ENCODE data around the gene GLT1D1. TPM values are rescaled to one million over a fixed set of nuclear protein-coding genes. Genes with fewer than 3 reads are reported as not detected.

Gene GLT1D1
- polyA plus RNA-seq, 3 donors, result 40.6 to 55.6 (median 53.3) TPM

- no peak for TF ChIP-seq CTCF (IDR thresholded peaks at IDR 0.05)
- Histone ChIP-seq H3K9me3 (replicated peaks in 1 of 2; ENCODE audit: control insufficient read depth in 1 of 2, insufficient read depth in 1 of 2, low read length in 2 of 2) (no peaks in the 10 kb centered on the region), H3K36me3 (replicated peaks in 1 of 2; ENCODE audit: control insufficient read depth in 1 of 2, insufficient read depth in 2 of 2, low read length in 2 of 2) (peaks cover 29 to 84% of the 10 kb centered on the region in 2 donors), H3K79me2 (ENCODE audit: insufficient read depth, low read length) (no peaks in the 10 kb centered on the region), H3K4me3 (replicated peaks in 1 of 3; ENCODE audit: low read depth in 2 of 3, low read length in 3 of 3) (no peak overlapping the region), H4K20me1 (ENCODE audit: insufficient read depth, low read length) (peaks cover 95% of the 10 kb centered on the region), H3K4me1 (ENCODE audit: control insufficient read depth in 1 of 2, insufficient read depth in 2 of 2, low read length in 2 of 2) (no peaks in the 10 kb centered on the region), H3K9ac (ENCODE audit: insufficient read depth, low read length, poor library complexity, severe bottlenecking) (no peak overlapping the region), H3K4me2 (replicated peaks; ENCODE audit: extremely low read depth, low read length, poor library complexity, severe bottlenecking) (no peak overlapping the region), H3K27me3 (ENCODE audit: control insufficient read depth in 2 of 2, insufficient read depth in 2 of 2, low read length in 2 of 2) (no peaks in the 10 kb centered on the region), H2AFZ (ENCODE audit: insufficient read depth, low read depth, low read length, poor library complexity, severe bottlenecking) (no peak overlapping the region), H3K27ac (ENCODE audit: low read depth in 1 of 2, low read length in 2 of 2) (no peak overlapping the region)
- Mint-ChIP-seq H3K4me3 (no peak overlapping the region), H3K27me3 (ENCODE audit: low read depth in 3 of 3) (peaks cover 0 to 5% (median 4%) of the 10 kb centered on the region in 3 donors), H3K9me3 (peaks cover 0 to 6% (median 0%) of the 10 kb centered on the region in 7 donors), H3K36me3 (peaks cover 67 to 90% of the 10 kb centered on the region in 2 donors), H3K4me1 (no peaks in the 10 kb centered on the region), H3K27ac (no peak overlapping the region)
- intact Hi-C loops (cut with micrococcal nuclease), result no loop called here
- WGBS (ENCODE audit: insufficient coverage), result 93% methylated on average over 7 of the region's 13 CpGs
- DNase-seq, result no peak
Observed at GRCh38 chr12:128905003-128905544, 51.8 kb downstream of the GLT1D1 start.

- Mint-ChIP-seq H3K27ac (no peak overlapping the region), H3K9me3 (peaks cover 0 to 3% (median 0%) of the 10 kb centered on the region in 7 donors), H3K4me3 (no peak overlapping the region), H3K36me3 (peaks cover 68 to 88% of the 10 kb centered on the region in 2 donors), H3K27me3 (ENCODE audit: low read depth in 3 of 3) (peaks cover 0 to 5% (median 4%) of the 10 kb centered on the region in 3 donors), H3K4me1 (no peaks in the 10 kb centered on the region)
- H4K20me1 ChIP-seq (ENCODE audit: insufficient read depth, low read length), result peaks cover 95% of the 10 kb centered on the region
- TF ChIP-seq CTCF (IDR thresholded peaks at IDR 0.05), result no peak
- 86% methylated on average over 2 of the region's 4 CpGs for WGBS (ENCODE audit: insufficient coverage)
- no peak overlapping the region for H3K4me3 ChIP-seq (replicated peaks in 1 of 3; ENCODE audit: low read depth in 2 of 3, low read length in 3 of 3)
- no peak for DNase-seq
- H2AFZ ChIP-seq (ENCODE audit: insufficient read depth, low read depth, low read length, poor library complexity, severe bottlenecking), result no peak overlapping the region
- H3K4me1 ChIP-seq (ENCODE audit: control insufficient read depth in 1 of 2, insufficient read depth in 2 of 2, low read length in 2 of 2), result no peaks in the 10 kb centered on the region
- no peaks in the 10 kb centered on the region for H3K9me3 ChIP-seq (replicated peaks in 1 of 2; ENCODE audit: control insufficient read depth in 1 of 2, insufficient read depth in 1 of 2, low read length in 2 of 2)
- H3K27me3 ChIP-seq (ENCODE audit: control insufficient read depth in 2 of 2, insufficient read depth in 2 of 2, low read length in 2 of 2), result no peaks in the 10 kb centered on the region
- H3K9ac ChIP-seq (ENCODE audit: insufficient read depth, low read length, poor library complexity, severe bottlenecking), result no peak overlapping the region
- H3K79me2 ChIP-seq (ENCODE audit: insufficient read depth, low read length), result no peaks in the 10 kb centered on the region
- peaks cover 24 to 88% of the 10 kb centered on the region in 2 donors for H3K36me3 ChIP-seq (replicated peaks in 1 of 2; ENCODE audit: control insufficient read depth in 1 of 2, insufficient read depth in 2 of 2, low read length in 2 of 2)
- H3K27ac ChIP-seq (ENCODE audit: low read depth in 1 of 2, low read length in 2 of 2), result no peak overlapping the region
- no peak overlapping the region for H3K4me2 ChIP-seq (replicated peaks; ENCODE audit: extremely low read depth, low read length, poor library complexity, severe bottlenecking)
- intact Hi-C loops (cut with micrococcal nuclease), result no loop called here
Observed at GRCh38 chr12:128906485-128907137, 53.3 kb downstream of the GLT1D1 start.

All from CD14-positive monocyte (primary cell).